Activated CD8-positive, alpha-beta memory T cell treated with anti-CD3 and anti-CD28 coated beads for 48 hours (primary cell): ENCODE data around the gene MTA2.
"Not testable (repeated sequence)": the region's sequence is repeated elsewhere in the genome, so short reads cannot be mapped to it uniquely, and the experiment has no call there.

Experiments
- DNase-seq, 3 experiments: peaks; one replicate each; pipeline ENCODE4 v3.0.0-alpha.2; 2020; ENCODE audit warnings: low read depth in 2 of 3, low spot score in 2 of 3

MTA2 gene

DNA sequence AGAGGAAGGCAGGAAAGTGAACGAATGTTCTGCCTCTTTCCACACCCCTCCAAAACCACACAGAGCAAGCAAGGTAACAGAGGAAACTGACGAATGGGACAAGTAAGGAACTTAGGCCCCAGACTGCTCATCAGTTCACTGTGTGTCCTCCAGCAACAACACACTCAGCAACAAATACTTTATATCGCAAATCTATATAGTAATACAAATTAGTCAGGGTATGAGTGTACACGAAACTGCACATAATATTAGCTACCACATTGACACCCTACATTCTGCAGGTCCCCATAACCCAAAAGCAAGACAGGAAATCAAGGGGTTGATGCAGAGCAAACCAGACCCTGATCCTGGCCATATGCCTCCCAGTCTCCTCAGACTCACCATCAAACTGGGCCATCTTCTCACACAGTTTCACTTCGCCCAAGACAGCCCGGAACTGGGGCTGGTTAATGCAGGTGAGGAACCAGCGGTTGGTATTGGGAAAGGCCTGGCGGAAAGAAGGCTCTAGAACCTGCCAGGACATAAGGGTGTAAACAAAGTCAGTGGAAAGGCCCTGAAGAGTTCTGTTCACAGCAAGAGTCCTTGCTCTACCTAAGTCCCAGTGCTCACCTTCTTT is 34.5 kb downstream of the MTA2 start:
- DNase-seq = no peak

DNA sequence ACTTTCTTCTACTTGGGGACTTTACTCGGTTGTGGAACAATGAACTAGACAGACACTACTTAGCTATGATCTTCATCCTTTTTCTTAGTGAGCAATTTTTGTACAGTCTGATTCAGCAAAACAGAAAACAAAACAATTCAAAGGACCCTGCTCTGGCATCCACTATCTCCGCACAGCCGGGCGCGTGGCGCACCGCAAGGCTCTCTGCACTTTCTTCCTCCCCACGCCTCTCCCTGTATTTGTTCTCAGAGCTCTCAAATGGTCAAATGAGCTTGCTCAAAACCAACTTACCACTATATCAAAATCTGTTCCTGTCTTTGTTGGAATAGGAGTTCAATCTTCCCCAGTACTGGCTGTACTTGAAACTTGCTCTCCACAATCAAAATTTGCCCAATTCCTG is 35.4 kb downstream of the MTA2 start:
- DNase-seq = no peak

DNA sequence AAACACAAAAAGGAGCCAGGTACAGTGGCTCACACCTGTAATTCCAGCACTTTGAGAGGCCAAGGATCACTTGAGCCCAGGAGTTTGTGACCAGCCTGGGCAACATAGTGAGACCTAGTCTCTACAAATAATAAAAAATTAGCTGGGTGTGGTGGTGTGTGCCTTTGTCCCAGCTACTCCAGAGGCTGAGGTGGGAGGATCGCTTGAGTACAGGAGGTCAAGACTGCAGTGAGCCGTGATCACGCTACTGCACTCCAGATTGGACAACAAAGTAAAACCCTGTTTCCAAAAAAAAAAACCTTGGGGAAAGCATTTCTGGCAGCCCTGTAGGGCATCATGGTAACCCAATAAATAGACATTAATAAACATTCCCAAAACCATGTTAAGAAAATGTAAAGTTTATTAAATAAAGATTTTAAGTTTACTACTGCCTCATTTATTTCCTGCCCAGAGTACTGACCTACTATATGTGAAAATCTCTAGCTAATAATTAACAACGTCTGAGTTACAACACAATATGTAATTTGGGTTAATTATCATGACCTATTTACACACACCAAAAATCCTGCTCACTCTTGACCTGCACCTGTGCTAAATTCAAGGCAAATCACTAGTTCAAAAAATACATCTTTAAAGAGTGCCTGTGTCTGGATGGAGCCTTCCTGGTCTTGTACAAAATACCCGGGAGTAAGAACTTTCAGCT is 36.4 kb downstream of the MTA2 start:
- DNase-seq = no peak

DNA sequence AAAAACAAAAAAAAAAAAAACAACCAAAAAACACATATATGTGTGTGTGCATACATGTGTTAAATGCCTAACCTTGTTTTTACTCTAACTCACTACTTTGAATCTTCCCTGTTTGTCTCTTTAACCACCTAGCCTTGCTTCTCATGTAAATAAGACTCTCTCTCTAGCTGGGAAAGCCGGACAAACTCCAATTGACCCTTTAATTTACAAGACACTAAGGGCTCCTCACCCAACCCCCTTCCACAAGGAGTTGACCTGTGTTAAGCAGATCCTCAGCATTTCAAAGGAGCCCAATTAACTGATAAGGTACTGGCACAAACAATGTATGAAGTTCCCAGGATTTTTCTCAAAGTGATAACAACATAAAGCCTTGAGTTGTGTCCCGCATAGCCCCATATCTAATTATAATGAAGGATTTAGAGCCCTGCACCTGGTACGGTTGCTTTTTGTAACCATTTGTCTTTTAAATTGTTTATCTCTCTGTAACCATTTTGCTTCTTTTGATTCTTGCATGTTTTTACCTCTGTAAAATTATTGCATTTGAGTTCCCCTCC is 39.9 kb downstream of the MTA2 start:
- not testable (repeated sequence) for DNase-seq

DNA sequence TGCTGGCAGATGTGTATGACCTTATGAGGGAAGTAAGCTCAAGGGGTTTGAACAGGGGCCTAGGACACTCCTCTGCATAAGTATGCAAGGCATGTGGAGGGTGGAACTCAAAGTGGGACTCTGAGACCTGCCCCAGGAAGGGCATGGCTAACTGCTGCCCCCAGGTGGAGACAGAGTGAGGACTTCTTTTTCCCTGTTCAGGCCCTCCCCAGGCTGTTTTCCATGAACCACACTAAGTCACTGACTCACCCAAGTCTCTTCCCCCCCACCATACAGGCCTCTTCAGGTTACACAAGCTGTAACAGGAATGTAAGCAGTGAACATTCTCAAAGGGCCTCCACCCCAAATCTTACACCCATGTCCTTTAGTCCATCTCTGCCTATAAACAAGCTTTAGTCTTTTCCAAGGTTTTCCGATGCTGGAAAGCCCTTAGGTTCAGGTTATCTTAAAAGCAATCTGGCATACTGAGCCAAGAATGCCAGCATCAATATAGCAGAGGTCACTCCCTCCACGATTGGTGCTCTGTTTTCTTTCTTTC is 41.0 kb downstream of the MTA2 start:
- DNase-seq = no peak

DNA sequence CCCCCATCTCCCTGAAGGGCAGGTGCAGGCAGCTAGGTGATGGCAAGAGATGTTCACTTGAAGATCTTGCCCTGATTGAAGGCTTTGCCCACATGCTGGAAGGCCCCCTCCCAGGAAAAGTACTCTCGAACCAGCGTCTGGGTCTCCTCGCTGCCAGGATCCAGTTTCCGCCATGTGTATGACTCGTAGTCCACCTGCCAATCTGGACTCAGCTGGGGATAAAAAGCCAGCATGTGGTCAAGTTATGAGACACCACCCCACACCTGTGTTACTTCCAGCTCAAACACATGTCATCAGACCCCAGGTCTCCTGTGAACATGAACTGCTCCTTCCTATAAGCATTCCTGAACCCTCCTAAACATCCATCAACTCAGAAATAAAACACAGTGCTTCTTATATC is 42.0 kb downstream of the MTA2 start:
- not testable (repeated sequence) for DNase-seq

DNA sequence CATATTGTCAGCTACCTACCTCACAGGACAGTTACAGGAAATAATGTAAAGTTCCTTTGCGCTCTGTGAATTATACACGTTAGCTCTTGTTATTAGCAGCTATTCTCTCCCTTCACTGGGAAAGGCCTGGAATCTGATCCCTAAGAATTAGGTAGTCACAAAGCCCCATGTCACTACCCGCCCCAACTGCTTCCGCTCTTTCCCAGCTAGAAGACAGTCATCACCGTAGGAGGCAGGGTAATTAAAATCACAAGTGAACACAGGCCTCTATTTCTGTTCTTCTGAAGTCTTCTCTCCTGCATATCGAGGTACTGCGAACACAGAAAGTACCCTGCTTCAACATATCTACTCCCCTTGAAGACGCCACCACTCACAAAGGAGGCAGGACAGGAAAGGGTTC is 42.5 kb downstream of the MTA2 start:
- DNase-seq = no peak

DNA sequence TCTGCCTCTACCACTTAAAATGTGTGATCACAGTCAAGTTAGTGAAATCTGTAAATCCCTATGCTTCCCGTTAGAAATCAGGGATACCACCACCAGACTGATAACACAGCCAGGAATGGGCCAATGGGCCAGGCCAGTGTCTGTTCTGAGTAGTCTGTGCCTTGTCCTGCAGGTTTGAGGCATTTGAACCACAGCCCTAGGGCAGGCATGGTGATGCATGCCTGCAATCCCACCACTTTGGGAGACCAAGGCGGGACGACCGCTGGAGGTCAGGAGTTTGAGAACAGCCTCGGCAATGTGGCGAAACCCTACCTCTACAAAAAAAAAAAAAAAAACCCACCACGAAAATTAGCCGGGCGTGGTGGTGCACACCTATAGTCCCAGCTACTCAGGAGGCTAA is 43.0 kb downstream of the MTA2 start:
- DNase-seq = no peak

DNA sequence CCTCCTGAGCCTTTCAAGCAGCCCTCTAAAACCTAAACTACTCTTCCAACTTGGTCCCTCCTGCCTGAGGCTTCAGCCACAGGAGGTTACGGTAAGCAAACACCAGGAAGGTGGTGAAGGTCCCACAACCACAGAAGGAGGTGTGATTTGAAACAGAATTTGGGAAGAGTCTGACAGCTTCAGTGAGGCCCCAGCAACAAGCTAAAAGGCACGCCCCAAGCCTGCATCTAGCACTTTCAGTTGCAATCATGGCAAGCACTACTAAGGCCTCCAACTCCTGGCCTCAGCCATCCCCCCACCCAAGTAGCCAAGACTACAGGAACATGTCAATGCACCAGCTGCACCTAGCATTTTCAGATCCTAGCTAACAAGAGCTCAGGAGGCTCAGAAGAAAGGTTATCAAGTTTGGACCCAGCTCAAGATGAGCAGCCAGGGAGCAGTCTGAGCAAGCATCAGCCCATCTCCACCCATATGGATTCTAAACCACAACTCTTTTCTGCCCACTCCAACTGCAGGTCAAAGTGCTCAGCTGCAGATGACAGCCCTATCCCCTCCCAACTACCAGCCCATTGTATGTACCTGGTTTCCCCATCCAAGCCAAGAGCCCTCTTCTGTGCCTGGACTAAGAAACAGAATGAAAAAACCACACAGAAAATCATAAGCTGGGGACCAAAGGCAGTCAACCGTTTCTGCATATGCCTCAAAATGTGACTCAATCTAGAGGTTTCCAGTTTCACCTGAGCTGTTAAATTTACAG is 44.6 kb downstream of the MTA2 start:
- no peak for DNase-seq

DNA sequence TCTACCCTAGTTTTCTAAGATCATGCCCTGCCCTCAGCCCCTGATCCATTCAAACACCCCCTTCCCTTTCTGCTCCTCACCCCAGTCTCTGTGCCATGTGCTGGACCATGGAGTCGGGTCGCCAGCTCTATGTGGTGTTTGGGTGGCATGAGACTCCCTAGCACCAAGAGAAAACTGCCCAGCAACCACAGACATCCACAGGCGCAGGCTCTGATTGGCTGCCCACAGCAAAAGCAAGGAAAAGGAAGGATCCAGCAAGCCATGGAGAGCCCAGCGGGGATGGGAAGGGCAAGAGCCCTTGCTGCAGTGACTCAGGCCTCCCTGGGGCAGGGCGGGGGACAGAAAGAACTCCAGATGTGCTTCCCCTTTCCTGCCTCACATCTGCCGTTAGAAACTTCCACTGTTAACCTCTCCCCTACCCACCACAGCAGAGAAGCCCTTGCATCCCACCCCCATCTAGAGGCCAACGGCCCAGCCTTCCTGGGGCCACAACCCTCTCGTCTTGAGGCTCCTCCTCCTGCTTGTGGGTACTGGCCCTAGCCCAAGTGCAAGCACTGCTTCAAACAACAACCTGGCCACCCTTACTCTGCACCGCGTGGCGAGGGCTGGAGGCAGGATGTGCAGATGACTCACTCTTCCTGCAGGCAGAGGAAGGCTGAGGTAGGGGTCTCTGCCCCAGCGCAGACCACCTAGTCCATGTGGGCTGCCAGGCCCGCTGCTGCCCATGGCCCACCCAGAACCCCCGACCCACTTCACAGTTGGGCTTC is 45.4 kb downstream of the MTA2 start:
- peak in 2 of 3 experiments; percentile 69 to 72 for DNase-seq

DNA sequence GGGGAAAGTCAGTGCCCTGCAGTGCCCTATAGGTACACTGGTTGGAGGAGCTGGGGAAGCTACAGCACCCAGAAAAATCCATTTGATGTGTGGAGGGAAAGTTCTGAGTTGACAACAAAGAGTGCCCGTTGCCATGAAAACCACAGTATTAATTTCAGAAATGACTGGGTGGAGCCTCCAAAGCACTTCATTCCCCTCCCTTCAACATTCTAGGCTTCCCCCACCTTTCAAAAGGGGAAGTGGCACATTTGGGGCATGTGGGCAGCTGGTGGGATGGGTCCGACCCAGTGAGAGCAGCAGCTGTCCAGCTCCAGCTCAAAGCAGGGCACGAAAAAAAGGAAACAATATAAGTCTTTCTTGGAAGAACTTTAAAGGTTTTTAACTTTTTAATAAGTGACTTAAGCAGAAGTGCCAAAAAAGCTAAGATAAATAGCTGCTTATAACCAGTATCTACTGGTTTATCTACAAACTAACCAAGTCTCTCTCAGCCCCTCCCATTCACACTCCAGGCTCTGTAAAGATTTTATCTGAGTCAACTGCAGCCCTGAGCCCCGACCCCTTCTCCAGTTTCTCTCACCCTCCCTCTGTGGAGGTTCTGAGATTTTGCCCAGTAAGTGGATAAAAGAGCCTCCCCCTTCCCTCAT is 46.1 kb downstream of the MTA2 start:
- DNase-seq = no peak

DNA sequence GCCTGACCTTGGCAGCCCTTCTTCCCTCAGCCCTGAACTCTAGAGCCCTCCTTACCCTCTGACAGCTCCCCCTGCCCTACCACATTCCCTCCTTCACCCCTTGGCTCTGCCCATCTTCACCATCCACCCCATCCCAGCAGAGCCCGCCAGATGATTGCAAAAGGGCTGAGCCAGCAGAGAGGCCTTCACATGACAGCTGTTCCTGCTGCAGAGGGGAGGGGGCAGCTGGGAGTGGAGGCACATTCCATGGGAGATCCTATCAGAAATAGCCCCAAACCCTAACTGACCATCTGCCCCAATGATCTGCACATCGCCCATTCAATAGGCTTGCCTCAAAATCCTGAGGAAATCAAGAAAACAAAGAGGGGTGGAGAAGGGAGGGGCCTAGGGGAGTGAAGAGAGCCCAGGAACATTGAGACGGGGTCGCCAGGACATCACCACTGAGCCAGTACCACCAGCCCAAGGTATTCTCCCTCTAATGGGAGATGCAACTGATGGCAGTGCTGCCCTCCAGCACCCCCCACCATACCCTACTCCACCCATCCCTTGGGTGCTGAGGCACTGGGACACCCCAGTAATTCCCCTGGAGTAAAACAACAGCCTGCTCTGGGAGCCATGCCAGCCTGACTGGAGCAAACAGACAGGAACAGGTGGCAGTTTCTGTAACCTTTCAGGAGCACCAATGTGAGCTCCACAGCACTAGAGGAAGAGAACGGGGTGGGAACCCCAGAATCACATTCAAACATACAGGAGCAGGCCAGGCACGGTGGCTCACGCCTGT is 47.1 kb downstream of the MTA2 start:
- no peak for DNase-seq

DNA sequence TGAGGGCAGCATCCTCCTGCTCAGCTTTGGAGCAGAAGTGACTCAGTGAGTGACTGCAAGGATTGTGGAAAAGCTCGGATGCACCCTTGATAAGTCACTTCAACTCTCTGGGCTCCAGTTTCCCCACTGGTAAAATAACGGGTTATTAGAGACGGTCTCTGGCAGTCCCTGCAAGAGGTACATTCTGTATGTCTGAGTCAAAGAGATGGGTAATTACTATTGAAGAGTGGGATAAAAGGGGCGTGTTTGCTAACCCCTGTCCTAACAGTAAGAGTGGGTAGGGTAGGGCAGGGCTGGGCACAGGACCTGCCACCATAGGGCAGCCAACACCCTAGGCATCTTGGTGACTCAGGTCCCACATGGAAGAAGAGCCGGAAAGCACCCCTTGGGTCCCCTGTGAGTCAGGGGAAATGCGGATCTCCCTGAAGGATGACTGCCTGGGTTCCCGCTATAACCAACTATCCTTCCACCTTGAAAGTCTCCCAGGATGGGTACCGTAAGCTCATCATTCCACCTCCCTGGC is 47.8 kb downstream of the MTA2 start:
- no peak for DNase-seq

DNA sequence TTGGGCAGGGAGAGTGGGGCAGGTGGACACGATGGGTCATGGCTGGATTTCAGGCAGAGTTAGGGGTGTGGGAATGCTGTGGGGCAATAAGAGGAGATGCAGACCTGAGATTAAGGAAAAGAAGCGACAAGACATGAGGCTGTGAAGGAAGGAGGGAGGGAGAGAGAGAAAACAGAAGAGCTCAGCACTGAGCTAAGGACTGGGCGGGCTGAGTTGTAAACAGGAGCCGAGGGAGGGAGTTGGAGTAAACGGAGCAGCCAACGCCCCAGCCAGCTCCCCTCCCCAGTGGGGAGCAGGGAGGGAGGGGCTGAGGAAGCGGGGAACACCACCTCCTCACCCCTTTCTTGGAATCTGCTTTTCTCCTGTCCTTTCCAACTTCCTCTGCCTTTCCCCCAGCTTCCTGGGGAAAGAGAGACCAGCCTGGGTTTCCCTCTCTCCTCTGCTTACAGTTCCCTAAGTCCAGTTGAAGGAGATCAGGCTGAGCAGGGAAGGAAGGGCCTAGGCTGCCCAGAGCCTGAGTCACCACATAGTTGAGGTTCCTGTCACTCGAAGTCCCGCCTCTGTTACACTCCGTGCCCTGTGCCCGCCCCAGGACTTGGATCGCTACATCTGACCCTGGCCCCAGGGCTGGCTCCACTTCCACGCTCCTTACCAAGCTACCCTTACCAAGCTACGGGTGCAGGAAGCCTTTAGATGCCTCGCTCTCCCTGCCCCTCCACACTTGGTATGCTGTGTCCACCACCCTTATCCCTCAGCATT is 48.4 kb downstream of the MTA2 start:
- DNase-seq = no peak

DNA sequence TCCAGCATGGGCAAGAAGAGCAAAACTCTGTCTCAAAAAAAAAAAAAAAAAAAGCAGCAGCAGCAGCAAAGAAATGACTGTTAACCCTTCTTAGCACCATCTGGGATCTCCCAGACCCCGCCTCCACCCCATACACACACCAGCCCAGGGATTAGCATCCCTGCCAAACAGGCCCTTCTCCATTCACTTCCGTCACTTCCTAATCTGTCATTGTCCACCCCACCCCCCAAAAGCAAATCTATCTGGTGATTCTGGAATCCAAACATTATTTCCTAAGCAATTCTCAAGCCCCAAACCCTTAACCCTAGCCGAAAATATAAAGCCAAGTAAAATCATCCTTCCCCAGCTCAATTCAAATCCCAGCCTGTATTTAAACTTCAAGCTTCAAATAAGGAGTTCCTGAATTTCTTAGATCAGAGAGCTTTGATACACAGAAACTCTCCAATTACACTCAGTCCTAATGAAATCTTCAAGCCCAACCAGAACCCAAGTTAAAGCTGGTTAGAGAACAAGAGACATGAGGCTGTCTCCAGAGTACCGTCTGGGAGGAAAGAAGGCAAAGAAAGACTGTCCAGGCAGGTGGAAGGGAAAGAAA is 49.1 kb downstream of the MTA2 start:
- DNase-seq = no peak

DNA sequence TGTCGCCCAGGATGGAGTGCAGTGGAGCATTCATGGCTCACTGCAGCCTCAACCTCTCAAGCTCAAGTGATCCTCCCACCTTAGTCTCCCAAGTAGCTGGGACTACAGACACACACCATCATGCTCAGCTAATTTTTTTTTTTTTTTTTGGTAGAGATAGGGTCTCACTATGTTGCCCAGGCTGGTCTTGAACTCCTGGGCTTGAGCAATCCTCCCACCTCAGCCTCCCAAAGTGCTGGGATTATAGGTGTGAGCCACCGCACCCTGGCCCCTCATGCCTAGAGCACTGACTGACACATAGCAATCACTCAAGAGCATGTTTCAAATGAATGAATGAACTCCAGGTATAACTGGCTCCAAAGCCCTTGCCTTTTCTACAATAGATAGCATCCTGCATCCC is 51.2 kb downstream of the MTA2 start:
- DNase-seq = not testable (repeated sequence)

DNA sequence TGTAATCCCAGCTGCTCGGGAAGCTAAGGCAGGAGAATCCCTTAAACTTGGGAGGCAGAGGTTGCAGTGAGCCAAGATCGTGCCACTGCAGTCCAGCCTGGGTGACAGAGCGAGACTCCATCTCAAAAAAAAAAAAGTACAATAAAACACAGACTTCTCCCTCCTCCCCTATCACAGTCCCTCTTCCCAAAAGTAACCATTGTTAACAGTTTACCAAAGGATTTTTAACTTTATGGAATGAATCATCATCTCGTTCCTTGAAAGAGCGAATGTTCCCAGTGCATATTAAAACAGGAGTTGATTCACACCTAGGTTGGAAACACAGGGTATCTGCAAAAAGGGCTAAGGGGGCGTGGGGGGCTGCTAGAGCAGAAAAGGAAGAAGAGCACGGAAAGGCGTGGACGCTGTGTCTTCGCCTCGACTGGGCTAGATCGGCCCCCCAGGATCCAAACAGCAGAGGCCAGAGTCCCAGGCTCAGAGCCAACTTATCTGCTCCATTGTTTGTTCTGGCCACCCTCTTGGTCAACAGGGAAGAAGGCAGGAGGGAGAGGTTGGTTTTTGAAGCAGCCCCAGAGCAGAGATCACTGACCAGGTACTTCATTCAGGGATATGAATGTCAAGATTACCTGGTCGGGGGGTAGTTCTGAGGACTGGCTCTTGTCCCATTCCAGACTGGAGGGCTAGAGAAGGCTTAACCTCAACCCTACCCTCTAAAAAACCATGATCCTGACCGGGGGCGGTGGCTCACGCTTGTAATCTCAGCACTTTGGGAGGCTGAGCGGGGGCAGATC is 52.9 kb downstream of the MTA2 start:
- DNase-seq = no peak
